NOMO-1 treated with dmso at 0.1 percent for 144 hours (cell line): ENCODE data around the gene PPP2CA.
"Not testable (repeated sequence)": the region's sequence is repeated elsewhere in the genome, so short reads cannot be mapped to it uniquely, and the experiment has no call there.

Source experiments
- DNase-seq: peaks from one replicate; lab custom pipeline; 2025; ENCODE audit not compliant: unreplicated experiment; lab: John Stamatoyannopoulos, UW

PPP2CA gene

GRCh38 chr5:134245692-134246091, 19.8 kb upstream of the PPP2CA start:
- no peak for DNase-seq

- DNase-seq = no peak
Measured at GRCh38 chr5:134245101-134245604, 19.3 kb upstream of the PPP2CA start.

- no peak for DNase-seq
Measured at GRCh38 chr5:134242146-134242545, 16.3 kb upstream of the PPP2CA start.

- DNase-seq = no peak
Measured at GRCh38 chr5:134240421-134240962, 14.6 kb upstream of the PPP2CA start.

GRCh38 chr5:134236820-134237219, 10.9 kb upstream of the PPP2CA start:
- no peak for DNase-seq

GRCh38 chr5:134236318-134236717, 10.4 kb upstream of the PPP2CA start:
- no peak for DNase-seq

- no peak for DNase-seq
Measured at GRCh38 chr5:134228624-134229023, 2.8 kb upstream of the PPP2CA start.

GRCh38 chr5:134227776-134228175, 1.9 kb upstream of the PPP2CA start:
- no peak for DNase-seq

- no peak for DNase-seq
Measured at GRCh38 chr5:134227259-134227658, 1.4 kb upstream of the PPP2CA start.

- no peak for DNase-seq
Measured at GRCh38 chr5:134226441-134227192, 744 bp upstream of the PPP2CA start.

GRCh38 chr5:134224888-134225779, 739 bp downstream of the PPP2CA start:
- DNase-seq = peak; percentile 27

- no peak for DNase-seq
Measured at GRCh38 chr5:134223406-134224248, 2.2 kb downstream of the PPP2CA start.

GRCh38 chr5:134221690-134222089, 4.2 kb downstream of the PPP2CA start:
- DNase-seq = not testable (repeated sequence)

- no peak for DNase-seq
Measured at GRCh38 chr5:134215757-134216156, 10.1 kb downstream of the PPP2CA start.

GRCh38 chr5:134211263-134212031, 14.4 kb downstream of the PPP2CA start:
- not testable (repeated sequence) for DNase-seq

- no peak for DNase-seq
Measured at GRCh38 chr5:134209477-134210245, 16.2 kb downstream of the PPP2CA start.

GRCh38 chr5:134207696-134208095, 18.2 kb downstream of the PPP2CA start:
- no peak for DNase-seq

GRCh38 chr5:134206627-134207160, 19.2 kb downstream of the PPP2CA start:
- no peak for DNase-seq

- no peak for DNase-seq
Measured at GRCh38 chr5:134204575-134204974, 21.3 kb downstream of the PPP2CA start.
